LoVo (cell line): Measurements from ENCODE around the gene SPSB4.
"Not testable (repeated sequence)": the region's sequence is repeated elsewhere in the genome, so short reads cannot be mapped to it uniquely, and the experiment has no call there.

ENCODE experiments used
- DNase-seq: peaks from one replicate; pipeline ENCODE4 v3.0.0-alpha.2; 2016; ENCODE audit warnings: low spot score

SPSB4 gene

DNA sequence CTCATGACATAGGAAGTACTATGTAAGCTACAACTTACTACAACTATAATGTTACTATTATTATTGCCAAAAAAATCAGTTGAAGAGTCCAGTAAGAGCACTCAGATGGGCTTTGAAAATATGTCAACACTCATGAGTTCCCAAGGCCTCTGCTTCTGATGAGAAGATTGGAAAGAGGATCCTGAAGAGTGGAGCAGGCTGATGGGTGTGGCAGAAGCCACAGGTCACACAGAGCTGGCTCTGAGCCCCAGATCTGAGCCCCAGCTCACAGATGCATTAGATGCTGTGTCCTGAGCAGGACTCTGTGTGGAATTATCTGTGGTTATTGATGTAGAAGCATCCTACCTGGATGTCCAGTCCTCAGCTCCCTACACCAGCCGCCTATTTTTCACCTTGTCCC lies 65.6 kb downstream of the SPSB4 start:
- no peak for DNase-seq

GRCh38 chr3:141117982-141118381 lies 66.8 kb downstream of the SPSB4 start:
- DNase-seq: not testable (repeated sequence)

- DNase-seq: no peak
Measured at GRCh38 chr3:141122455-141123030, 71.4 kb downstream of the SPSB4 start.

DNA sequence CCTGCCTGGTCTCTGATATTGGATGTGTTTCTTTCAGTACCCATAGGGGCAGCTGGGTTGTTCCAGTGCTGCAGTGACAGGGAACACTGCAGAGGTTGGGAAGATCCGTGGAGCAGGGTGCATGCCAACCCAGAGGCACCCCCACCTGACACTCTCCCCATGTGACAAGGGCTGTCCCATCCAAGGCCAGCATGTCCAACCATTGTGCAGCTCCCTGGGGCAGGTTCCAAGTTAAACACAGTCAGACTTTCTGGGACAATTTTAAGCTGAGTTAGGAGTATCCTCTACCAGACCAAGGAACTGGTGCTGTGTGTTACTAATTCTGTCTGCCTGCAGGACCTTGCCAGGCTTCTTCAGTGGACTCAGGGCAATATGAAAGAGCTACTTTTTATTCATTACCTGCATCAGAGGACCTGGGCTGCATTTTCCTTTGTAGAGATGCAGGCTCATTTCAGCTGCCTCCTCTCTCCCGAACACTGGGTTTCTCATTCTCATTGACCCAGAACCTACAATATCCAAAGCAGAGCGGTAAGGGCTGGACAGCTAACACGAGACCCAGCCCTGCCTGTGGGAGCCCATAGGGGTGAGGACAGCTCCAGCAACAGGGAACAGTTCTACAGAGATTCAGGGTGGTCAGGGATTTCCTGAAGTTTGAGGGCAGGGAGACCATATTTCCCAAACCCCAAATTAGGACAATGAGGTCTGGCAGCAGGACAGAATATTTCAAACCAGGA lies 72.7 kb downstream of the SPSB4 start:
- DNase-seq: no peak

- no peak for DNase-seq
Measured at GRCh38 chr3:141124715-141125114, 73.6 kb downstream of the SPSB4 start.

DNA sequence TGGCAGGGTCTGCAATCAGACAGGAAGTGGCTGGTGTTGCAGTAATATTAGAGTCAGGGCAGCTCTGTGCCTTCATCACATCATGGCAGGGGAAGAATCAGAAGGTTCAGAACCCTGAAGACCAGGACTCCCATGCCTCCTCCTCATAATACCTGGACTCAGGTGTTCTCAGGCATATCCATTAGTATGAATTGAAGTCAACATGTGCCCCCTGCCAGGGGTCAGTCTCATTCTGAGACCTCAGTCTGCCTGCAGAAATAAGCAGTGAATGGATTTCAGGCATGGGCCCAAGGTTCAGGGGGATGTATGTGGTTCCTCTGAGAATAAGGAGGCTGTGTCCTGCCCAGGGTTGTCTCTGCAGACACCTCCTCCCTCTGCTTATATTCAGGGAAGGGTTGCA lies 74.2 kb downstream of the SPSB4 start:
- no peak for DNase-seq

- no peak for DNase-seq
Measured at GRCh38 chr3:141126661-141127343, 75.7 kb downstream of the SPSB4 start.

- DNase-seq: no peak
Measured at GRCh38 chr3:141127344-141128125, 76.4 kb downstream of the SPSB4 start.

DNA sequence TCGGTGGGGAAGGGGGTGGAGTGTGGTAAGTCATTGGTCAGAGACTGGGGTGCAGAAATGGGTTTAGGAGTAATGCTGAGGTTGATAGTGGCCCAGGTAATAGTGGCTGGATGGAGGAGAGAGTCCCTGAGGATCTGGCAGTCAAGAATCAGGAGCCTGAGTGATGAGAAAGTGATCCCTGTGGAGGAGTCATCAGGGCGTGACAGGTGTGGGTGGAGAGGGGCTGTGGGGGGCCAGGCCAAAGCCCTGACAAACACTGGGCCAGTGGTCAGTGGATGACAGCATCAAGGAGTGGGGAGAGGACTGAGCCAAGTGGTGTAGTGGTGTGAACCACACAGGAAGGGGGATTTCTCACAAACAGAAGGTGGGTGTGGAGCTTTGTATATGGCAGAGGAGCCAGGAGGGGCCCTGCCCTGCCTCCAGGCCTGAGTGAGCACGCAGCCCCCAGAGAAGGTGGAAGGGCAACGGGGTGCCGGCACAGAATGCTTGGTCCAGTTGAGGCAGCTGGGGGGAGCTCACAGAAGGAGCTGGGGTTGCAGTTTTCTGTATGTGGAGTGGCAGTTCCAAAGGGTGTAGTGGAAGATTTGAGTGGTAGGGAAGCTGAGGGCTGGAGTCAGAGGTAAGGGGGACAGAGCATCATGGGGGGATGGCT lies 77.1 kb downstream of the SPSB4 start:
- DNase-seq: no peak

DNA sequence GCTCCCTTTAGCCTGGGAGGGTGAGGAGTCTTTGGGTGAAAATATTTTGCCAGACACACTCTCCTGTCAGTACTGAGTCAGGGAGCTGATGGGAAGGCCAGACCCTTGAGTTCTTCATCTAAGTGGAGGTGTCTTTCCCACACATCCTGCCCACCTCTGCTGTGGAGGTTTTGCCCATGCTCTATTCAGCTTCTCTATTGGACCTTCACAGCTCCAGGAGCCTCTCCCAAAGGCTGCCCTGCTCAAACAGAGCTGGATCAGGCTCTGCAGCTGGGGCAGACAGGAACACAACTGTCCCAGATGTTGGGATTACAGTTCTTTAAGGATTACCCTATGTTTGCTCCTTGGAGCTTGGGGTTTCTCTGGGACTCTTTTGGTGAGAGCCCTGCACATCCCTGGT lies 77.9 kb downstream of the SPSB4 start:
- no peak for DNase-seq

DNA sequence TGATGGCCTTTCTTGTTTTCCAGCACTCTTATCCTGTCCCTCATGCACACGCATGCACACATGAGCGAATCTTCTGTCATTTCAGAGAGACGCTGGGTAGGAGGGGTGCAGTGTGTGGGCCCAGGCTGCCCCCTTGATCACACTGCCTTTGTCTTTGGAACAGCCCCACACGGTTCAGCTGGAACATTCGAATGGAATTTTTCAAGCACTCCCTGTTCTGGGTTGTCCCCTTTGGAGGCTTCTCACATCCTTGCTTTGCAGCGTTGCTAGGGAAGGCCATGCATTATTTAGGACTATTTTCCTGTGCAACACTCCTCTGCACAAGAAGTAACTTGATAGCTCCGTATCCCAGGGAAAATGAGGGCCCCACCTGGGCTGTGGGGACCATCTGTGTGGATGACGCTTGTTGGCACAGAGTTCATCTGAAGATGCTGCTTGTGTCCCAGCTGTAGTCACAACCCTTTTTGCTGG lies 78.4 kb downstream of the SPSB4 start:
- no peak for DNase-seq

DNA sequence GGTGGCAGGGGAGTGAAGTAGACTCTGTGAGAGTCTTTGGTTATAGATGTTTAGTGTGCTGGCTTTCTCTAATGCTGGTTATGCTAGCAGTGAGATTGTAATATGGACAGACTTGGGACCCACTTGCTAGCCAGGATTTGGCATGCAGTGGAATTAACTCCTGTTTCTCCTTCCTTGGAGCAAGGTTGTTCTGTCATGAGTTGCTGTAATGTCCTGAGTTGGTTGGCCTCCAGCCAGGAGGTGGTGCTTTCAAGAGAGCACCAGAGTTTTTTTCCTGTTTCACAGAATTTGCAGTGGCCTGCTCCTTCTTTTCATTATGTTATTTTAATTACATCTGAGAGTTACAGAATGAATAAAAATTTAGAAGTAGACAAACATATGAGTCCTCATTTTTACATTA lies 92.4 kb downstream of the SPSB4 start:
- DNase-seq: no peak

GRCh38 chr3:141146979-141147470 lies 95.9 kb downstream of the SPSB4 start:
- no peak for DNase-seq

DNA sequence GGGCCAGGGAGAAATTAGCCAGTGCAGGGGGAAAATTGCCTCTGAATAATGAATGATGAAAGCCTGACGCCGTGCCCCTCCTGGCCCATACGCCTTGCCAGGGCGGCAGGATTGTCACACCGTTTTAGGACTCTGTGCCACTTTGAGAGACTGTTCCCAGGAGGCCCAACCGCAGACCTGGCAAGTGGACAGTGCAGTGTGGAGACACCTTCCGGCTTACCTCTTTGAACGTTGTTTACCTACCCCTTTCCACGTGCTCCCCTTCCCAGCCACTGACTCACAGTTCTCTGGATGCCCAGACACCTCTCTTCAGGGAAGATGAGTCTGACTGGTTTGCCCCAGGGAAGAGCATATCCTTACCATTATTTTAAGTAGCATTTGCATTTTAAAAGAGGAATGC lies 96.5 kb downstream of the SPSB4 start:
- DNase-seq: no peak

- DNase-seq: no peak
Measured at GRCh38 chr3:141148169-141148568, 97.0 kb downstream of the SPSB4 start.

- DNase-seq: no peak
Measured at GRCh38 chr3:141148770-141149169, 97.6 kb downstream of the SPSB4 start.

GRCh38 chr3:141150081-141150830 lies 99.1 kb downstream of the SPSB4 start:
- no peak for DNase-seq

DNA sequence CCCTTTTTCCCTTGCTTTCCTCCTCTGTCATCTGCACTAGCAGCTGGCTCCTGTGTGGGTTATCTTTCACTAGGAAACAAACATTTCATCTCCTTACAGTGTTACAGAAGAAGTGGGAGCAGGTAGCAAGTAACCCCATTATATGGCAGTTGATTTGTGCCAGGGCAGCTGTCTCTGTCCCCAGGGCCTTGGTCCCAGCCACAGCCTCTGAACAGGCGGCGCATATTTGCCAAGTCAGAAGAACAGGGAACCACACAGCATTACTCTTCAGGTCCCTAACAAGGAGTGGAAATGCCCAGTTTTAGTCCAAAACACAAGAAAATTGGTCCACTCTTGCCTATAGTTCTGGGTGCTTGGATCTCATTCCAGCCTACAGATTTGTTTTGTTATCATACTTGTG lies 99.8 kb downstream of the SPSB4 start:
- DNase-seq: no peak

DNA sequence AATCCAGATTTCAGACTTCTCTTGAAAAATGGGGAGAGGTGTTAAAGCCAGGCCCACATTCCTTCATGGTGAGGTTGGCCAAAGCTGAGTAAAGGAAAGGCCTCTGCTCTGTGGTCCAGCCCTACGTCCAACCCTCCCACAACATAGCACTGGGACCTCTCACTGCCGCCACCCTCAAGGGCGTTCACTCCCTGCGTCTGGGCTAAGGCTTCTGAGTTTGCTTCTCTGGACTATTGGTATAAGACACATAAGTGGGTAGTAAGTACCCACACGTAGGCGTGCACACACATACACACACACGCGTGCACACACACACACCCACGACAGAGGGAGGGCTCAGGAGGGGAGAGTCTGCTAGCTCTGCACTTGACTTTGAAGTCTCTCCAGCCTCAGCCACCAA lies 100.3 kb downstream of the SPSB4 start:
- DNase-seq: no peak

DNA sequence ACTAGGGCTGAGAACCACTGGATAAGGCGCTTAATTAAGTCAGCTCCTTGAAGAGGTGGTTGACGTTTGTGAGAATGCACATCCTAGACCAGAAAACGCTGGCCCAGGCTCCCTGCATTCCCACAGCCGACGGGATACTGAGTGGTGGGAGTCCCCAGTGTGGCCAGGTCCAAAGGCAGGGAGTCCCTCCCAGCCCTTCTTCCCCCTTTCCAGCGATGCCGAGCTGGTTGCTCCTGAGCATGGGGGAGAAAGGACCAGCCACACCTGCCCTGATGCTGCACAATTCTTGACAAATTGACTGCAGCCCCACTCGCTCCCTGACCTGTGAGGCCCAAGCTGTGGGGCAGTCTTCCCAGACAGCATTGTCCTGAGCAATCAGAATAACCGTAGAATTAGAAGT lies 101.0 kb downstream of the SPSB4 start:
- DNase-seq: no peak
